K562 (cell line): ENCODE data around the gene ADAMTS10. TPM values are rescaled to one million over a fixed set of nuclear protein-coding genes. Genes with fewer than 3 reads are reported as not detected.

Experiments used
- ATAC-seq: fragments of 200-7000 bp; cut with Tn5 transposase; 3 replicates; pipeline ENCODE4 v1.9.1; 2020; ENCODE audit warnings: moderate library complexity
- BruUV-seq: library from RNA; stranded (reverse); fragments of 400-500 nt; replicated peaks from 2 replicates; lab custom pipeline; 2021; lab: Mats Ljungman, UMichigan
- CTCF ChIA-PET: fragments of 300-600 bp; formaldehyde crosslinking; extraction: SDS; loops from one replicate; lab custom pipeline; 2021; ENCODE audit warnings: low intra/inter-chr PET ratio; lab: Yijun Ruan, JAX
- POLR2A ChIA-PET: fragments of 300-600, 350-650 bp; sonication (Branson Sonifier 250); formaldehyde crosslinking; extraction: SDS; loops from one replicate; lab custom pipeline; 2021; ENCODE audit warnings: antibody characterized with exemption, inconsistent platforms; lab: Yijun Ruan, JAX
- DNase-seq, 4 experiments: peaks; one replicate each; pipeline versions ENCODE4 v3.0.0 to v3.0.0-alpha.2; 2011 to 2018; ENCODE audit warnings: low spot score in 3 of 4, mixed read lengths in 3 of 4; ENCODE audit errors: extremely low read depth in 1 of 4
- FAIRE-seq: peaks from 2 replicates; lab custom pipeline; 2011; peaks lifted over from hg19 to GRCh38; lab: Jason Lieb, UNC
- H2AFZ ChIP-seq: 2 replicates; pipeline ENCODE4 v1.6.0; 2011; ENCODE audit warnings: low read depth, low read length, control low read depth, inconsistent platforms
- H3K27ac ChIP-seq: fragments of 200-600 bp; 3 replicates; pipeline ENCODE4 v1.8.0; 2011; ENCODE audit warnings: low read depth, mild to moderate bottlenecking, control low read depth, inconsistent platforms, low read length, moderate library complexity, mixed read lengths; ENCODE audit errors: extremely low read depth
- H3K27me3 ChIP-seq, 2 experiments: fragments of 300-600 bp in 1 of 2; 2 replicates in 1 of 2; 3 replicates in 1 of 2; pipeline versions ENCODE4 v1.6.0 to v1.8.0; 2011; ENCODE audit warnings: inconsistent platforms in 2 of 2, low read length in 2 of 2, mild to moderate bottlenecking in 1 of 2, mixed read lengths in 1 of 2, moderate library complexity in 1 of 2; ENCODE audit not compliant: control insufficient read depth in 2 of 2, insufficient read depth in 2 of 2
- H3K36me3 ChIP-seq: fragments of 300-600 bp; 3 replicates; pipeline ENCODE4 v1.8.0; 2011; ENCODE audit warnings: mild to moderate bottlenecking, low read length, inconsistent platforms; ENCODE audit not compliant: control insufficient read depth, insufficient read depth
- H3K4me1 ChIP-seq, 2 experiments: fragments of 200-600 bp in 1 of 2; replicated peaks in 1 of 2; 2 replicates in 1 of 2; 3 replicates in 1 of 2; pipeline versions ENCODE4 v1.5.1 to v1.8.0; 2011; ENCODE audit warnings: inconsistent platforms in 2 of 2, low read length in 2 of 2, mild to moderate bottlenecking in 1 of 2, mixed read lengths in 1 of 2, moderate library complexity in 1 of 2; ENCODE audit not compliant: control insufficient read depth in 2 of 2, insufficient read depth in 2 of 2
- H3K4me2 ChIP-seq: 2 replicates; pipeline ENCODE4 v1.6.1; 2011; ENCODE audit warnings: low read length, control low read depth, inconsistent platforms, mixed read lengths; ENCODE audit not compliant: insufficient read depth
- H3K4me3 ChIP-seq: fragments of 200-600 bp; sonication (generic), shearing (Covaris generic); 2 replicates; pipeline ENCODE4 v1.5.1; 2016; ENCODE audit warnings: control low read depth, inconsistent platforms
- H3K79me2 ChIP-seq: fragments of 200-600 bp; 3 replicates; pipeline ENCODE4 v1.8.0; 2011; ENCODE audit warnings: low read length, inconsistent platforms; ENCODE audit not compliant: control insufficient read depth, insufficient read depth
- H3K9ac ChIP-seq, 2 experiments: 2 replicates each; pipeline versions ENCODE4 v1.6.0 to v1.6.1; 2011; ENCODE audit warnings: low read depth in 2 of 2, low read length in 2 of 2, control low read depth in 1 of 2, inconsistent platforms in 1 of 2, mild to moderate bottlenecking in 1 of 2, mixed read lengths in 1 of 2; ENCODE audit not compliant: insufficient read depth in 1 of 2
- H3K9me1 ChIP-seq: one replicate; pipeline ENCODE4 v1.6.0; 2011; ENCODE audit warnings: inconsistent platforms, mild to moderate bottlenecking, low read length, moderate library complexity; ENCODE audit not compliant: control insufficient read depth, insufficient read depth
- H3K9me3 ChIP-seq: replicated peaks from 2 replicates; pipeline ENCODE4 v1.5.1; 2011; ENCODE audit warnings: low read depth, low read length, inconsistent platforms; ENCODE audit not compliant: control insufficient read depth, insufficient read depth
- H4K20me1 ChIP-seq: replicated peaks from 2 replicates; pipeline ENCODE4 v1.6.1; 2011; ENCODE audit warnings: low read length, inconsistent platforms, mixed read lengths; ENCODE audit not compliant: control insufficient read depth, insufficient read depth
- CEBPZ ChIP-seq: fragments of 150-350 bp; IDR thresholded peaks from 2 replicates; pipeline ENCODE4 v1.6.1; 2014; ENCODE audit warnings: low read depth, mild to moderate bottlenecking, low read length, borderline replicate concordance
- RBM25 ChIP-seq: fragments of 200-400 bp; formaldehyde crosslinking; IDR thresholded peaks from 2 replicates; pipeline ENCODE4 v1.6.1; 2018; ENCODE audit warnings: low read length, low read depth, moderate library complexity; ENCODE audit not compliant: severe bottlenecking
- TRIM28 ChIP-seq: fragments of 450-650 bp; IDR thresholded peaks from 2 replicates; pipeline ENCODE4 v1.6.1; 2017
- ZNF184 ChIP-seq: sonication (generic); formaldehyde crosslinking; IDR thresholded peaks from 2 replicates; pipeline ENCODE4 v1.5.0; 2020; ENCODE audit warnings: missing genetic modification reagents
- WGBS: fragments of 100-300 bp; shearing (Covaris generic); methylation state at CpG from one replicate; pipeline ENCODE4 v1.1.6; 2016; ENCODE audit warnings: low coverage, mixed read lengths; ENCODE audit not compliant: insufficient coverage; ENCODE audit errors: missing lambda C conversion rate; 5-methylcytosine and 5-hydroxymethylcytosine counted together
- in situ Hi-C: fragments of 300-500 bp; cut with MboI; formaldehyde crosslinking; loops from 4 replicates; pipeline ENCODE4 v1.15.0; 2018; ENCODE audit warnings: inconsistent platforms, mixed read lengths
- intact Hi-C: fragments of 100-400 bp; cut with micrococcal nuclease; formaldehyde crosslinking; loops from 2 replicates; pipeline ENCODE4 v1.14.2; 2022
- polyA plus RNA-seq, 8 experiments: library from polyadenylated mRNA; depleted of rRNA in 4 of 8; stranded (reverse) in 5 of 8; unstranded in 3 of 8; fragments of >200 nt; fragmentation: Nextera tagmentation in 2 of 8; fragmentation: Illumina TruSeq in 1 of 8; extraction: Ambion mirVana in 2 of 8; extraction: Trizol in 1 of 8; gene quantifications; 2 replicates each; pipeline versions ENCODE4 v1.2.1 to v1.2.3, GENCODE V29; 2011 to 2014; ENCODE audit warnings: inconsistent platforms in 1 of 8, missing spikeins in 1 of 8
- total RNA-seq, 7 experiments: library from RNA; depleted of rRNA in 6 of 7; stranded (reverse); fragments of >200 nt in 6 of 7; fragmentation: Illumina TruSeq in 2 of 7; extraction: Trizol in 2 of 7; gene quantifications; 2 replicates each; pipeline versions ENCODE4 v1.2.1 to v1.2.3, GENCODE V29; 2011 to 2021; ENCODE audit warnings: low replicate concordance in 1 of 7

The ADAMTS10 gene
- total and polyA plus RNA-seq, 9 of the 15 experiments (the other 6 are each of a cell fraction or from before 2014, with no cell fraction given): 0.33 to 1.8 (median 0.57) TPM; not detected in 4

DNA sequence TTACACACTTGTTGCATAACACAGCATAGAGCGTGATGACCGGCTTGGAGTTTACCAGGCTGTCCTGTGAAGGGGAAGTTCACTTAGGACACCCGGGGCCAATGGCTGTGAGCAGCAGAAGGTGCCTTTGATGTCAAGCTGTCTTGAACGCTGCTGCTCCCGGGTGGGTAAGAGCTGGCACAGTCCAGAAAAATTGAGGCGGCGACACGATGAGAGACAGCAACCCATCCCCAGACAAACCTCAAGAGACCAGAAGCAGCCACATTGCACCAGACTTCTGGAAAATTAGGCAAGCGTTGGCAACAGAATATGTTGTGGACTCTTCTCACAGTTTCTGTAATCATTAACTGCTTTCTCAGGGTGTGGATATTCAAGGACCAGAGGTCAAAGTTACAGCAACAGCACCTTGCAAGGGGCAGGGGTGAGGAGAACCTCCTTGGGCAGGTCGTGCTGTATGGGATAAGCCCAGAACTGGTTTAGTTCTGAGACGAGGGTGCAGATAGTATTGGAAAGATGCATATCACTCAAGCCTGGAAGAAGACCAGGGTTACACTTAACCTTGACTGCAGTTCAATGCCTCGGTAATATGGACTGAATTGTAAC is 30.0 kb upstream of the ADAMTS10 start:
- no TSS peak for BruUV-seq
- H3K36me3 ChIP-seq: no peaks in the 10 kb centered on the region
- peaks cover 3 to 12% of the 10 kb centered on the region in 2 experiments; a peak in 3 of 5 replicates for H3K27me3 ChIP-seq
- H3K4me3 ChIP-seq: no peak overlapping the region
- ATAC-seq (no peak), FAIRE-seq (peak; percentile 15), DNase-seq (no peak)
- no peak overlapping the region for H2AFZ ChIP-seq
- ChIA-PET CTCF (no interaction called here), POLR2A (interaction anchor here (0.7 kb wide), 1 partner anchor 62 kb away, joined by 4 read pairs; no protein-coding TSS in a partner anchor)
- in situ Hi-C loops (loop anchor here (5.0 kb wide), 1 partner anchor 437 kb away; no protein-coding TSS in a partner anchor), intact Hi-C loops (no loop called here)
- no peaks in the 10 kb centered on the region for H3K79me2 ChIP-seq
- TF ChIP-seq CEBPZ (no peak), ZNF184 (CRISPR knock-in tag) (peak; percentile 92), TRIM28 (0 out of 2 replicates have a peak, but pooled peaks have one; percentile 61), RBM25 (peak; percentile 40)
- no peak overlapping the region for H3K9ac ChIP-seq
- no peaks in the 10 kb centered on the region for H3K9me3 ChIP-seq
- no peak overlapping the region for H3K27ac ChIP-seq
- no peaks in the 10 kb centered on the region for H4K20me1 ChIP-seq
- under 1% methylated on average over 12 of the region's 12 CpGs for WGBS
- H3K4me2 ChIP-seq: no peak overlapping the region
- H3K4me1 ChIP-seq: no peaks in the 10 kb centered on the region
- H3K9me1 ChIP-seq: no peaks in the 10 kb centered on the region
